DOHH2 (cell line): ENCODE data around the gene SLC38A5.

ENCODE experiments used
- H3F3A ChIP-seq: fragments of 200-600 bp; sonication (generic), shearing (Covaris generic); 2 replicates; pipeline ENCODE4 v1.6.0; 2016; ENCODE audit warnings: antibody characterized with exemption, mild to moderate bottlenecking; ENCODE audit not compliant: control insufficient read depth, insufficient read depth
- H3K27ac ChIP-seq: fragments of 200-600 bp; sonication (generic); 2 replicates; pipeline ENCODE4 v1.5.1; 2014; ENCODE audit warnings: low read depth, mild to moderate bottlenecking, low read length, moderate library complexity
- H3K27me3 ChIP-seq: fragments of 200-600 bp; sonication (generic); 2 replicates; pipeline ENCODE4 v1.6.1; 2014; ENCODE audit warnings: mild to moderate bottlenecking, low read length, mixed read lengths; ENCODE audit not compliant: control insufficient read depth
- H3K36me3 ChIP-seq: fragments of 200-600 bp; sonication (generic); 2 replicates; pipeline ENCODE4 v1.6.1; 2014; ENCODE audit warnings: mild to moderate bottlenecking, low read length, moderate library complexity, mixed read lengths; ENCODE audit not compliant: control insufficient read depth
- H3K4me1 ChIP-seq: fragments of 200-600 bp; sonication (generic); 2 replicates; pipeline ENCODE4 v1.6.1; 2014; ENCODE audit warnings: mild to moderate bottlenecking, low read length, mixed read lengths; ENCODE audit not compliant: control insufficient read depth
- H3K4me2 ChIP-seq: fragments of 200-600 bp; sonication (generic); 2 replicates; pipeline ENCODE4 v1.6.0; 2014; ENCODE audit warnings: mild to moderate bottlenecking, low read length, moderate library complexity
- H3K4me3 ChIP-seq: fragments of 200-600 bp; sonication (generic); 2 replicates; pipeline ENCODE4 v1.5.1; 2014; ENCODE audit warnings: mild to moderate bottlenecking, low read length, mixed read lengths
- H3K79me2 ChIP-seq: fragments of 200-600 bp; sonication (generic); 2 replicates; pipeline ENCODE4 v1.6.1; 2014; ENCODE audit warnings: mild to moderate bottlenecking, low read length, mixed read lengths; ENCODE audit not compliant: control insufficient read depth
- H3K9me2 ChIP-seq: fragments of 200-600 bp; sonication (generic); replicated peaks from 2 replicates; pipeline ENCODE4 v1.6.1; 2014; ENCODE audit warnings: mild to moderate bottlenecking, low read length, mixed read lengths; ENCODE audit not compliant: control insufficient read depth
- H3K9me3 ChIP-seq: fragments of 200-600 bp; sonication (generic); 2 replicates; pipeline ENCODE4 v1.6.1; 2014; ENCODE audit warnings: antibody characterized with exemption, low read length, mixed read lengths; ENCODE audit not compliant: control insufficient read depth, insufficient read depth
- H4K20me1 ChIP-seq: fragments of 200-600 bp; sonication (generic); 2 replicates; pipeline ENCODE4 v1.6.0; 2014; ENCODE audit warnings: low read depth, mild to moderate bottlenecking, antibody characterized with exemption, low read length, moderate library complexity; ENCODE audit not compliant: control insufficient read depth, insufficient read depth
- CTCF ChIP-seq: fragments of 200-600 bp; sonication (generic); IDR thresholded peaks from one replicate; pipeline ENCODE4 v1.5.1; 2014; ENCODE audit warnings: antibody characterized with exemption, mild to moderate bottlenecking, low read depth, low read length; ENCODE audit not compliant: poor library complexity, severe bottlenecking
- EZH2phosphoT487 ChIP-seq: fragments of 200-600 bp; sonication (generic); IDR thresholded peaks from 2 replicates; pipeline ENCODE4 v1.6.1; 2017; ENCODE audit warnings: borderline replicate concordance, mild to moderate bottlenecking, antibody characterized with exemption, low read length, moderate library complexity, mixed read lengths

Gene SLC38A5

GRCh38 chrX:48468693-48469691, 1.1 kb downstream of the SLC38A5 start:
- TF ChIP-seq EZH2phosphoT487 (no peak), CTCF (peak; percentile 68)
- Histone ChIP-seq H3F3A (no peaks in the 10 kb centered on the region), H3K9me3 (no peaks in the 10 kb centered on the region), H3K4me3 (peak overlapping the region; percentile 92), H3K4me1 (peaks cover 20% of the 10 kb centered on the region), H3K4me2 (peak overlapping the region; percentile 84), H3K36me3 (peaks cover 32% of the 10 kb centered on the region), H4K20me1 (no peaks in the 10 kb centered on the region), H3K27me3 (no peaks in the 10 kb centered on the region), H3K9me2 (no peaks in the 10 kb centered on the region), H3K27ac (peak overlapping the region; percentile 66), H3K79me2 (peaks cover 47% of the 10 kb centered on the region)

GRCh38 chrX:48468247-48468671, 1.8 kb downstream of the SLC38A5 start:
- Histone ChIP-seq H3K4me2 (peak overlapping the region; percentile 84), H3K27me3 (no peaks in the 10 kb centered on the region), H3K4me3 (peak overlapping the region; percentile 92), H3K36me3 (peaks cover 32% of the 10 kb centered on the region), H3K9me2 (no peaks in the 10 kb centered on the region), H3F3A (no peaks in the 10 kb centered on the region), H3K79me2 (peaks cover 47% of the 10 kb centered on the region), H3K4me1 (peaks cover 20% of the 10 kb centered on the region), H4K20me1 (no peaks in the 10 kb centered on the region), H3K9me3 (no peaks in the 10 kb centered on the region), H3K27ac (peak overlapping the region; percentile 66)
- no peak for TF ChIP-seq CTCF

- H3K79me2 ChIP-seq: peaks cover 47% of the 10 kb centered on the region
- no peaks in the 10 kb centered on the region for H3K9me2 ChIP-seq
- H3K4me2 ChIP-seq: peak overlapping the region; percentile 84
- H3K4me1 ChIP-seq: peaks cover 20% of the 10 kb centered on the region
- no peaks in the 10 kb centered on the region for H4K20me1 ChIP-seq
- peak overlapping the region; percentile 92 for H3K4me3 ChIP-seq
- no peaks in the 10 kb centered on the region for H3K9me3 ChIP-seq
- no peak for TF ChIP-seq CTCF
- TF ChIP-seq EZH2phosphoT487: no peak
- peaks cover 37% of the 10 kb centered on the region for H3K36me3 ChIP-seq
- H3F3A ChIP-seq: no peaks in the 10 kb centered on the region
- no peaks in the 10 kb centered on the region for H3K27me3 ChIP-seq
- H3K27ac ChIP-seq: no peak overlapping the region
Measured at GRCh38 chrX:48467281-48467761, 2.7 kb downstream of the SLC38A5 start.
